ENCODE results near the gene LINC00305.

The LINC00305 gene

GRCh38 chr18:64090876-64091275, 58.0 kb downstream of the LINC00305 start:
- no peak for ATAC-seq
- TF ChIP-seq TSHZ2 (CRISPR knock-in tag; IDR thresholded peaks at IDR 0.05) (no peak), TOX (CRISPR knock-in tag; IDR thresholded peaks at IDR 0.05; ENCODE audit: borderline replicate concordance) (no peak), GLIS3 (CRISPR knock-in tag; IDR thresholded peaks at IDR 0.05) (no peak), ZNF70 (CRISPR knock-in tag; IDR thresholded peaks at IDR 0.05) (no peak), ZNF8 (CRISPR knock-in tag; IDR thresholded peaks at IDR 0.05) (no peak), ZFP30 (CRISPR knock-in tag; IDR thresholded peaks at IDR 0.05) (no peak), CSDC2 (CRISPR knock-in tag; IDR thresholded peaks at IDR 0.05) (no peak), ZC3H10 (CRISPR knock-in tag; IDR thresholded peaks at IDR 0.05) (no peak), CSRNP3 (CRISPR knock-in tag; IDR thresholded peaks at IDR 0.05) (no peak)
- TF ChIP-seq, protein P1, sequence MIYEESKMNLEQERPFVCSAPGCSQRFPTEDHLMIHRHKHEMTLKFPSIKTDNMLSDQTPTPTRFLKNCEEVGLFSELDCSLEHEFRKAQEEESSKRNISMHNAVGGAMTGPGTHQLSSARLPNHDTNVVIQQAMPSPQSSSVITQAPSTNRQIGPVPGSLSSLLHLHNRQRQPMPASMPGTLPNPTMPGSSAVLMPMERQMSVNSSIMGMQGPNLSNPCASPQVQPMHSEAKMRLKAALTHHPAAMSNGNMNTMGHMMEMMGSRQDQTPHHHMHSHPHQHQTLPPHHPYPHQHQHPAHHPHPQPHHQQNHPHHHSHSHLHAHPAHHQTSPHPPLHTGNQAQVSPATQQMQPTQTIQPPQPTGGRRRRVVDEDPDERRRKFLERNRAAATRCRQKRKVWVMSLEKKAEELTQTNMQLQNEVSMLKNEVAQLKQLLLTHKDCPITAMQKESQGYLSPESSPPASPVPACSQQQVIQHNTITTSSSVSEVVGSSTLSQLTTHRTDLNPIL (CRISPR knock-in tag; IDR thresholded peaks at IDR 0.05; ENCODE audit: low read depth) = no peak

DNA sequence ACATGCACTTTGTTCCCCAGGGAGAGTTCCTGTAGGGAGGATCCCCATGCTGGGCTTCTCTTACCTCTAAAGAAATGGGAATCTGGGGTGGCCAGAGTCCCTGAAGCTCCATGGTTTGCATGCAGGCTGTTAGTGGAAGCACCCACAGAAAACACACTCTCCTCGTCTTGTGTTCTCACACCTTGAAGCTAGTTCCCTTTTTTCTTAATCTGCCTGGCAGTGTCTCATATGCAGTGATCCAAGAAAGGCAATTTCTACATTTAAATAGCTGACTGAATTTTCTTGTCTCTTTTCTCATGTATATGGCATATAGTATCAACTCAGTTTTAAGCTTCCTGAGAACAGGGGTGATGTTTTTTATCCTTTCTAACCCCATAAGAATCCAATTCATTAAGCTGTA, 65.0 kb downstream of the LINC00305 start:
- no peak for TF ChIP-seq OSR1 (CRISPR knock-in tag; IDR thresholded peaks at IDR 0.05)
- no peak for TF ChIP-seq ZNF8 (CRISPR knock-in tag; IDR thresholded peaks at IDR 0.05)
- no peak for TF ChIP-seq TOX (CRISPR knock-in tag; IDR thresholded peaks at IDR 0.05; ENCODE audit: borderline replicate concordance)
- TF ChIP-seq TCF4 (CRISPR knock-in tag; IDR thresholded peaks at IDR 0.05; ENCODE audit: borderline replicate concordance) = no peak
- TF ChIP-seq PPARA (CRISPR knock-in tag; IDR thresholded peaks at IDR 0.05; ENCODE audit: borderline replicate concordance) = no peak
- TF ChIP-seq SNAI2 (CRISPR knock-in tag; IDR thresholded peaks at IDR 0.05) = no peak
- TF ChIP-seq ESRRG (CRISPR knock-in tag; IDR thresholded peaks at IDR 0.05) = no peak
- TF ChIP-seq, protein P2, sequence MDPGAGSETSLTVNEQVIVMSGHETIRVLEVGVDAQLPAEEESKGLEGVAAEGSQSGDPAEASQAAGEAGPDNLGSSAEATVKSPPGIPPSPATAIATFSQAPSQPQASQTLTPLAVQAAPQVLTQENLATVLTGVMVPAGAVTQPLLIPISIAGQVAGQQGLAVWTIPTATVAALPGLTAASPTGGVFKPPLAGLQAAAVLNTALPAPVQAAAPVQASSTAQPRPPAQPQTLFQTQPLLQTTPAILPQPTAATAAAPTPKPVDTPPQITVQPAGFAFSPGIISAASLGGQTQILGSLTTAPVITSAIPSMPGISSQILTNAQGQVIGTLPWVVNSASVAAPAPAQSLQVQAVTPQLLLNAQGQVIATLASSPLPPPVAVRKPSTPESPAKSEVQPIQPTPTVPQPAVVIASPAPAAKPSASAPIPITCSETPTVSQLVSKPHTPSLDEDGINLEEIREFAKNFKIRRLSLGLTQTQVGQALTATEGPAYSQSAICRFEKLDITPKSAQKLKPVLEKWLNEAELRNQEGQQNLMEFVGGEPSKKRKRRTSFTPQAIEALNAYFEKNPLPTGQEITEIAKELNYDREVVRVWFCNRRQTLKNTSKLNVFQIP (CRISPR knock-in tag; IDR thresholded peaks at IDR 0.05; ENCODE audit: borderline replicate concordance, low read depth) = no peak
- no peak for TF ChIP-seq ARNTL (CRISPR knock-in tag; IDR thresholded peaks at IDR 0.05; ENCODE audit: borderline replicate concordance, low read depth)
- no peak for TF ChIP-seq CSRNP3 (CRISPR knock-in tag; IDR thresholded peaks at IDR 0.05)
- TF ChIP-seq BACH2 (CRISPR knock-in tag; IDR thresholded peaks at IDR 0.05; ENCODE audit: borderline replicate concordance) = no peak
- TF ChIP-seq ZNF70 (CRISPR knock-in tag; IDR thresholded peaks at IDR 0.05) = no peak
- TF ChIP-seq ISL1 (CRISPR knock-in tag; IDR thresholded peaks at IDR 0.05) = no peak
- no peak for TF ChIP-seq TSHZ2 (CRISPR knock-in tag; IDR thresholded peaks at IDR 0.05)
- TF ChIP-seq CSDC2 (CRISPR knock-in tag; IDR thresholded peaks at IDR 0.05) = no peak
- TF ChIP-seq, protein P1 (CRISPR knock-in tag; IDR thresholded peaks at IDR 0.05; ENCODE audit: low read depth) = no peak
- TF ChIP-seq ZC3H10 (CRISPR knock-in tag; IDR thresholded peaks at IDR 0.05) = no peak
- no peak for TF ChIP-seq RARB (CRISPR knock-in tag; IDR thresholded peaks at IDR 0.05)
- TF ChIP-seq ZFP3 (CRISPR knock-in tag; IDR thresholded peaks at IDR 0.05) = no peak
- TF ChIP-seq PATZ1 (CRISPR knock-in tag; IDR thresholded peaks at IDR 0.05; ENCODE audit: borderline replicate concordance) = no peak
- no peak for ATAC-seq
